Ectodermal cell (in vitro differentiated cells): ENCODE data around the gene TAS2R9.
"Not testable (repeated sequence)": the region's sequence is repeated elsewhere in the genome, so short reads cannot be mapped to it uniquely, and the experiment has no call there.

Source experiments
- H3K27ac ChIP-seq: 2 replicates; pipeline ENCODE4 v1.7.0; 2013; ENCODE audit warnings: mild to moderate bottlenecking, low read depth, low read length; ENCODE audit not compliant: insufficient read depth, poor library complexity, severe bottlenecking
- H3K27me3 ChIP-seq: 2 replicates; pipeline ENCODE4 v1.7.0; 2013; ENCODE audit warnings: mild to moderate bottlenecking, low read length; ENCODE audit not compliant: insufficient read depth, control insufficient read depth, poor library complexity, severe bottlenecking
- H3K36me3 ChIP-seq: one replicate; pipeline ENCODE4 v1.7.0; 2013; ENCODE audit warnings: low read length; ENCODE audit not compliant: control insufficient read depth, insufficient read depth
- H3K4me1 ChIP-seq: one replicate; pipeline ENCODE4 v1.7.0; 2013; ENCODE audit warnings: low read length; ENCODE audit not compliant: control insufficient read depth, insufficient read depth
- H3K4me3 ChIP-seq: 2 replicates; pipeline ENCODE4 v1.7.0; 2013; ENCODE audit warnings: low read depth, low read length, control low read depth; ENCODE audit not compliant: insufficient read depth
- H3K9me3 ChIP-seq: 2 replicates; pipeline ENCODE4 v1.7.0; 2013; ENCODE audit warnings: mild to moderate bottlenecking, low read length, moderate library complexity; ENCODE audit not compliant: control insufficient read depth
- WGBS, 2 experiments: methylation state at CpG; one replicate each; pipeline ENCODE4 v1.1.7; 2013; ENCODE audit warnings: missing lambda C conversion rate in 2 of 2; 5-methylcytosine and 5-hydroxymethylcytosine counted together

TAS2R9 gene

DNA sequence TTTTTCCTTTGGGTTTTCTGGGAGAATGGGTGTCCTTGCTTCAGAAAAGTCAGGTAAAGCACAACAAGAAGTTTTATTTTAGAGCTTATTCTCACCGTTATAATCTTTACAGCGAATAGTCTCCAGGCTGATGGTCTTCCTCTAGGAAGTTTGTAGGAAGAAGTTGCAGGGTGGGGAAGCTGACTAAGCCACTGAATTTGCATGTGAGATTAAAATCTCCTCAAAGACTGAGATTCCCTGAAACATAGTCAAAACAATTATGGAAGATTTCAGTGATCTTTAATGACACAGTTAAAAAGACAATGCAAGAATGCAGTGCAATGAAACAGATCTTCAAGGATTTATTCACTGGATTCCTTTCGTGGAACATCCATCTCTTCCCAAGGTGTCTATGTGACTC lies 15.0 kb upstream of the TAS2R9 start:
- no peak overlapping the region for H3K4me3 ChIP-seq
- H3K9me3 ChIP-seq: no peaks in the 10 kb centered on the region
- WGBS, 2 experiments: 93 to 94% methylated on average over 3 of the region's 3 CpGs
- no peaks in the 10 kb centered on the region for H3K27me3 ChIP-seq
- no peaks in the 10 kb centered on the region for H3K4me1 ChIP-seq
- H3K36me3 ChIP-seq: no peaks in the 10 kb centered on the region
- H3K27ac ChIP-seq: no peak overlapping the region

DNA sequence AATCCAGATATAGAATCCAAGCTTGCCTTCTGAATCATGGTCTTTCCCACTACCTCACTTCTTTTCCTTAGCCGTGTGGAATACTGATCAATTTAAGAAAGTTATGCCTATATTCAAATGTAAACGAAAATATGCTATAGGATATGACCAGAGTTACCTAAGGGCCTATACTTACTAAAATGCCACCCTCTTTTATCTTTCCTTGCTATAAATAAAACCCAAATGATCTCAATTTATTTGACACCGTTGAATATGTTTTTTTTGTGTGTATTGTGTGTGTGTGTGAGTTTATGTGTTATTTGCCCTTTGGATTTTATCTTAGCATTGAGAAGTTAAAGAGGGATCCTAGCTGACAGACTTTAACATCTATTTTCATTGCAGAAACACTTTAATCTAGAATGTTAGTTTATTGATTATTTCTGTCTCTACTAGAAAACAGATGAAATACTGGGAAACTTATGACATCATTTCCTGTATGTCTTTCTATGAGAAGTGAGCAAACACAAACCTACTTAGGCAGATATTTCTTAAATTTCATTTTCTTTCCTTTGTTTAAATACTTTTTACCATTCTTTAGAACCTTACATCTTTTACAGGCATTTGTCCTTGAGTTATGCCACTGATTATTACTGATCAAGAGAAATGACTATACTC lies 2.0 kb upstream of the TAS2R9 start:
- 88 to 100% methylated on average over 1 to 2 of the region's 3 CpGs for WGBS, 2 experiments
- no peaks in the 10 kb centered on the region for H3K9me3 ChIP-seq
- no peaks in the 10 kb centered on the region for H3K4me1 ChIP-seq
- H3K36me3 ChIP-seq: no peaks in the 10 kb centered on the region
- no peak overlapping the region for H3K27ac ChIP-seq
- no peaks in the 10 kb centered on the region for H3K27me3 ChIP-seq
- no peak overlapping the region for H3K4me3 ChIP-seq

DNA sequence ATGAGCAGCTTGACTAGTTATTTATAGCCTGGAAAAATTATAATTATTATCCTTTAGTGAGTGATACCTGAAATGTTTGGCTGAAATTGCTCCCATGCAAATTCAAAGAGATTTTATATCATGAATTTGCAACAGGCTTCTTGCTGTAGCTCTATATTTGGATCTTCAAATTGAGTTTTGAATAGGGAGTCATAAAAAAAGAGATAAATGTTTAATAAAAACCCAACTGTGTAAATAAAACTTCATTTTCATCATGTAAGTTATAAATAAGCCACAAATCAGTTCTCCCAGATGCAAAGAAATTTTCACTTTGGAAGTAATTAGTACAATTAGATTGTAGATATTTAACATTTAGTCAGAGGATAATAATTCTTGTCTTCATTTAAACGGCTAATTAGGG lies 2.8 kb downstream of the TAS2R9 start, which contains the start of gene TAS2R8:
TSS of gene TAS2R8 (minus strand) at position 101 of the 400 bp plus-strand sequence. CDS start 306 bp downstream, outside the sequence.
- no peaks in the 10 kb centered on the region for H3K9me3 ChIP-seq
- H3K36me3 ChIP-seq: no peaks in the 10 kb centered on the region
- no CpG with 5 or more reads among the region's 1 CpG for WGBS, 2 experiments
- H3K27me3 ChIP-seq: no peaks in the 10 kb centered on the region
- no peak within 1 kb of the TSS for H3K4me3 ChIP-seq
- peaks cover 2% of the 10 kb centered on the region for H3K4me1 ChIP-seq
- no peak within 1 kb of the TSS for H3K27ac ChIP-seq

DNA sequence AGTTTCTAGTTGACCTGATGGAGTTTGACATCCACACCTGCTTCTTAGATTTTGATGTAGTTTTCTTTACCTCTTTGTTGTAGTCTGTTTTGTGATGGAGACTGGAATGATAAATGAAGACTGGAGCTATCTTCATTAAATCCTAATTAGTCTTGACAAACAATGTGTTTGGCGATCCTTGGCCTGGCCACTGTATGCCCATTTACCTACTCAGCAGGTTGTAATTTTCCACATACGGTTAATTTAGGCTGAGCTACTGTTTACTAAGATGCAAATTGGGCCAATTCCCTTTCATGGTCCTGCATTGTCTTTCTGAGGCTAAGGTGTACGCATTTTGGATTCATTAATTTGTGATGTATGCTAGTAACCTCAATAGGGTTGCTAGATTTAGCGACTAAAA lies 7.4 kb downstream of the TAS2R9 start, which contains the start of gene TAS2R7:
TSS of gene TAS2R7 (minus strand) at position 41 of the 400 bp plus-strand sequence. CDS start 57 bp downstream, outside the sequence.
- Histone ChIP-seq H3K27ac (no peak within 1 kb of the TSS), H3K36me3 (no peaks in the 10 kb centered on the region), H3K4me3 (no peak within 1 kb of the TSS), H3K4me1 (peaks cover 8% of the 10 kb centered on the region), H3K9me3 (no peaks in the 10 kb centered on the region), H3K27me3 (no peaks in the 10 kb centered on the region)
- WGBS, 2 experiments: 66 to 68% methylated on average over 4 of the region's 4 CpGs

DNA sequence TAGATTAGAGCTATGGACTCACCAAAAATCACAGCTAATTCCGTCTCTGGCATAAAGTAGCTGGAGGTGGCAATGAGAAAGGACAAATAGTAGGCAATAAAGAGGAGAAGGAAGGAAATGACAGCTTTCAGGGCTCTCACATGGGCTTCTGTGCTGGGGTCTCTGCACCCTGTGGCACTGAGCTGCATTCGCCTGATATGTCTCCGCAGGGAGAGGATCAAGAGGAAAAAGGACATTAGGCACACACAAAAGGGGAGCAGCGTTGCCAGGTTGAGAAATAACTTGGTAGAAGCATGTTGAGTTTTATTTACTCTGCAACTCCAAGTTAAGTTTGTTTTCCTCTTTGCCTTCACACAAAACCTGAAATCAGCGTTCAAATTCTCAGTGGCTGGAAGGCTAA lies 8.2 kb downstream of the TAS2R9 start:
- H3K4me1 ChIP-seq: peaks cover 8% of the 10 kb centered on the region
- 55 to 61% methylated on average over 5 of the region's 5 CpGs for WGBS, 2 experiments
- H3K27ac ChIP-seq: no peak overlapping the region
- H3K27me3 ChIP-seq: no peaks in the 10 kb centered on the region
- H3K4me3 ChIP-seq: no peak overlapping the region
- no peaks in the 10 kb centered on the region for H3K9me3 ChIP-seq
- no peaks in the 10 kb centered on the region for H3K36me3 ChIP-seq

DNA sequence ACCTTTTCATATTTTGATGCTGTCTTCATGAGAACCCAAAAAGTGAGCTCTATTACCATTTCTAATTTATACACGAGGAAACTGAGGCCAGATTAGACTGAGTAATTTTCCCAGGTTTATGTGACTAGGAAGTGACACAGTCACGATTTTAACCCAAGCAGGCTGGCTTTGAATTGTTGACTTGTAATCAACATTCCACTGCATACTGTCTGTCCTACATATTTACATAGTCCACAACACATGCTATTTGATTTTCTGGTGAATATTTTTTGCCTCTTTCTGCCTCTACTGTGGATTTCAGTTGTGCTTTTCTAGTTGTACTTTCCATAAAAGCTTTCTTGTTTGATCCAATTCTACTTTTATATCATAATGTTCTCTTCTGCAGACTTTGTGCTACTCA lies 15.7 kb downstream of the TAS2R9 start:
- 78 to 86% methylated on average over 2 of the region's 2 CpGs for WGBS, 2 experiments
- no peak overlapping the region for H3K4me3 ChIP-seq
- H3K27ac ChIP-seq: no peak overlapping the region
- no peaks in the 10 kb centered on the region for H3K27me3 ChIP-seq
- H3K36me3 ChIP-seq: no peaks in the 10 kb centered on the region
- no peaks in the 10 kb centered on the region for H3K4me1 ChIP-seq
- no peaks in the 10 kb centered on the region for H3K9me3 ChIP-seq

DNA sequence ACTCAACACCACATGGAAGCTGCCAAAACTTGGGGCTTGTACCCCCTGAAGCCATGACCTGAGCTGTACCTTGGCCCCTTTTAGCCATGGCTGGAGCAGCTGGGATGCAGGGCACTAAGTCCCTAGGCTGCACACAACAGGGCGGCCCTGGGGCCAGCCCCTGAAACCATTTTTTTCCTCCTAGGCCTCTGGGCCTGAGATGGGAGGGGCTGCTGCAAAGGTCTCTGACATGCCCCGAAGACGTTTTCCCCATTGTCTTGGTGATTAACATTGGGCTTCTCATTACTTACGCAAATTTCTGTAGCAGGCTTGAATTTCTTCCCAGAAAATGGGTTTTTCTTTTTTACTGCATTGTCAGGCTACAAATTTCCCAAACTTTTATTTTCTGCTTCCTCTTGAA lies 18.2 kb downstream of the TAS2R9 start:
- H3K36me3 ChIP-seq, H3K9me3 ChIP-seq, H3K4me3 ChIP-seq, H3K27ac ChIP-seq, H3K4me1 ChIP-seq, H3K27me3 ChIP-seq: not testable (repeated sequence)
- WGBS, 2 experiments: 85 to 88% methylated on average over 4 of the region's 4 CpGs

DNA sequence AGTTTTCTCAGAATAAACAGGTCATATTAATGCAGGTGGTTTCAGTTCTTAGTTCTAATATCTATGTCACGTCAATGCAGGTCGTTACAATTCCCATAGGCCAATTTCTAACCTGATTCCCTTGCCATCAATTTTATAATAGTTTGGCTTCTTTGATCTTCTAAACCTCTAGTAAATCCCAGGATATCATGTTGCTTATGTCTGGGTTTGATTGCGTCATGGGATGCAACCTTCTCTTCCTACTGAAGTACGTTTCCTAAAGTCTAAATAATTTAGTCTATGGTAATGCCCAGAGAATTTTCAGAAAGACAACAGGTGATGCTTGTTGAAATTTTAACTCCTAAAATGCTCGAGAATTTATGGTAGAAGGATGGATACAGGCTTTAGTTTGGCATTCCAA lies 26.7 kb downstream of the TAS2R9 start:
- no peaks in the 10 kb centered on the region for H3K27me3 ChIP-seq
- no peak overlapping the region for H3K4me3 ChIP-seq
- WGBS, 2 experiments: 91 to 96% methylated on average over 5 of the region's 5 CpGs

DNA sequence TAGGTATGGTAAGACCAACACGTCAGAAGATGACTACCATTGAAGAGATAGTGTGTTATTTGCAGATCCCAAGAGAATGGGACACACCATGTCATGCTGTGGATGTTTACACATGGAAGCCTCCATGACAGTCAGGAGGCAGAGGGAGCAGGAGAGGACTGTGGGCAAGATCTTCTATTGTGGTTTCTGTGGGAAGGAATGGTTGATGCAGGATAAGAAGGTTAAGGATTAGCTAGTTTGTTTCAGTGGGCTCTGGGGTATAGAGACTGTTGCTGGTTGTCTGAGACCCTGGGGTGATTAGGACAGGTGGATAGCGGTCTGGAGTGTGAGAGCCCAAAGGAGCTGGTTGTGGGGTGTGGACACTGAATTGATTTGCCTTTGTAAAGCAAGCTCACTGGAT lies 30.9 kb downstream of the TAS2R9 start:
- H3K27ac ChIP-seq: no peak overlapping the region

More for the DNA sequence above, 26.7 kb downstream of the TAS2R9 start:
- H3K27ac ChIP-seq: no peak overlapping the region
- no peaks in the 10 kb centered on the region for H3K4me1 ChIP-seq
- no peaks in the 10 kb centered on the region for H3K9me3 ChIP-seq
- no peaks in the 10 kb centered on the region for H3K36me3 ChIP-seq

DNA sequence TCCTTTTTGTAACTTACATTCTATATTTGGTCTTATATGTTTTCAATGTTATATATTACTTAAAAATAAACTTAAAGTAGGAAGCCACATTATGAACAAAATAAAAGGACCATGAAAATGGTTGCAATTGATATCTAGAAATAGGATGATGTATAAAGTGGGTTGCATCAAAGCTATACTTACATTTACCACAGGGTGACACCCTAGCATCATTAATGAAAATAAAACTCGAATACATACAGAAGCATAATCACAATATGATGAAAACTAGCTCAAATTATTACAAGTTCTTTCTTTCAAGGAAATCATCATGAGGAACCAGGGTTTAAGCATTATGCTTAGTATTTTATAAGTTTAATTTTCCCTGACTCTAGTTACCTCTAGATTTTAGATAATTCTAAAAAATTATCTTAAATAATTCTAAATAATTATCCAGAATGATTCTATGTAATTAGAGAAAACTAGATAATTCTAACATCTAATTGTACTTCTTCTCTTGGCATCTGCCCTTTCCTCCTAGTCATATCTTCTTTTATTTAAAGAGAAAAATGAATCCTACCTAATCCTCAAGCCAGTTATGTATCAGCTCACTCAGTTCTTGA lies 38.7 kb downstream of the TAS2R9 start:
- Histone ChIP-seq H3K9me3 (no peaks in the 10 kb centered on the region), H3K27me3 (no peaks in the 10 kb centered on the region), H3K36me3 (no peaks in the 10 kb centered on the region), H3K27ac (no peak overlapping the region), H3K4me1 (no peaks in the 10 kb centered on the region), H3K4me3 (no peak overlapping the region)
- WGBS, 2 experiments: 0 to 11% methylated on average over 1 of the region's 1 CpG

More for the DNA sequence above, 30.9 kb downstream of the TAS2R9 start:
- H3K9me3 ChIP-seq: no peaks in the 10 kb centered on the region
- H3K27me3 ChIP-seq: no peaks in the 10 kb centered on the region
- no peaks in the 10 kb centered on the region for H3K4me1 ChIP-seq
- no peak overlapping the region for H3K4me3 ChIP-seq
- H3K36me3 ChIP-seq: no peaks in the 10 kb centered on the region
- 85 to 88% methylated on average over 2 of the region's 2 CpGs for WGBS, 2 experiments
